ENCODE measurements around the gene HAUS3. TPM values are rescaled to one million over a fixed set of nuclear protein-coding genes. Genes with fewer than 3 reads are reported as not detected.

HAUS3 gene
- total and polyA plus RNA-seq, 2 experiments from 2014 or later = 21.4 to 36.0 TPM

- TF ChIP-seq ZNF462 (CRISPR knock-in tag; IDR thresholded peaks at IDR 0.05) (no peak), ZNF114 (CRISPR knock-in tag; IDR thresholded peaks at IDR 0.05) (no peak)
Observed at GRCh38 chr4:2276581-2277325, 34.8 kb upstream of the HAUS3 start (continued).

GRCh38 chr4:2275546-2276251, 33.8 kb upstream of the HAUS3 start:
- no peaks in the 10 kb centered on the region for H3F3A ChIP-seq (replicated peaks; ENCODE audit: low read depth)
- Mint-ChIP-seq H3K9me3 (no peaks in the 10 kb centered on the region), H3K36me3 (ENCODE audit: low read depth) (no peaks in the 10 kb centered on the region), H3K4me1 (peaks cover 5% of the 10 kb centered on the region; the same call in 1 of the 3 replicates), H3K27ac (no peak overlapping the region), H3K27me3 (ENCODE audit: insufficient read depth, low read depth, poor library complexity) (peaks cover 5% of the 10 kb centered on the region), H3K4me3 (no peak overlapping the region)
- no peak overlapping the region for H3K4me2 ChIP-seq
- no peaks in the 10 kb centered on the region for H3K36me3 ChIP-seq (ENCODE audit: insufficient read depth)
- no peaks in the 10 kb centered on the region for H3K4me1 ChIP-seq (ENCODE audit: insufficient read depth)
- H4K20me1 ChIP-seq (replicated peaks; ENCODE audit: insufficient read depth) = no peaks in the 10 kb centered on the region
- no peaks in the 10 kb centered on the region for H3K79me2 ChIP-seq (replicated peaks; ENCODE audit: insufficient read depth)
- no peak for ATAC-seq
- H3K27ac ChIP-seq (ENCODE audit: low read depth) = no peak overlapping the region
- H3K27me3 ChIP-seq (ENCODE audit: insufficient read depth) = no peaks in the 10 kb centered on the region
- no peak for DNase-seq (ENCODE audit: low spot score)
- no peaks in the 10 kb centered on the region for H3K9me2 ChIP-seq (ENCODE audit: insufficient read depth)
- H2AFZ ChIP-seq = no peak overlapping the region
- H3K4me3 ChIP-seq = no peak overlapping the region
- TF ChIP-seq CREB1 (CRISPR knock-in tag; IDR thresholded peaks at IDR 0.05; ENCODE audit: low read depth) (no peak), CTCF (conservative IDR thresholded peaks at IDR 0.05; ENCODE audit: low read depth in 2 of 2) (no peak), STAT1 (IDR thresholded peaks at IDR 0.05; ENCODE audit: unreplicated experiment) (no peak), ZNF331 (CRISPR knock-in tag; IDR thresholded peaks at IDR 0.05; ENCODE audit: low read depth) (no peak), EZH2phosphoT487 (IDR thresholded peaks at IDR 0.05; ENCODE audit: unreplicated experiment) (no peak), ZNF114 (CRISPR knock-in tag; IDR thresholded peaks at IDR 0.05) (no peak), NANOG (IDR thresholded peaks at IDR 0.05; ENCODE audit: borderline replicate concordance) (no peak), EZH2 (IDR thresholded peaks at IDR 0.05; ENCODE audit: low read depth, unreplicated experiment) (no peak), JUNB (IDR thresholded peaks at IDR 0.05; ENCODE audit: unreplicated experiment) (no peak)
